Type B pancreatic cell (in vitro differentiated cells): Measurements from ENCODE around the gene ATP8A2. TPM values are rescaled to one million over a fixed set of nuclear protein-coding genes. Genes with fewer than 3 reads are reported as not detected.

Experiments used
- DNase-seq: peaks from one replicate; pipeline ENCODE4 v3.0.0; 2021; ENCODE audit warnings: mixed read lengths; ENCODE audit not compliant: unreplicated experiment; ENCODE audit errors: extremely low spot score
- H3K27ac Mint-ChIP-seq: 2 replicates; pipeline ENCODE4 v1.8.0; 2021; ENCODE audit warnings: mild to moderate bottlenecking, mixed read lengths
- H3K27me3 Mint-ChIP-seq: 2 replicates; pipeline ENCODE4 v1.8.0; 2021; ENCODE audit warnings: mixed read lengths
- H3K36me3 Mint-ChIP-seq: 2 replicates; pipeline ENCODE4 v1.8.0; 2021; ENCODE audit warnings: mixed read lengths
- H3K4me1 Mint-ChIP-seq: one replicate; pipeline ENCODE4 v1.8.0; 2021; ENCODE audit warnings: mixed read lengths; ENCODE audit not compliant: unreplicated experiment
- H3K4me3 Mint-ChIP-seq: 2 replicates; pipeline ENCODE4 v1.8.0; 2021; ENCODE audit warnings: mild to moderate bottlenecking, mixed read lengths
- H3K9me3 Mint-ChIP-seq: 2 replicates; pipeline ENCODE4 v1.8.0; 2021; ENCODE audit warnings: mixed read lengths
- total RNA-seq: library from RNA; stranded (reverse); gene quantifications from 2 replicates; pipeline ENCODE4 v1.2.1, GENCODE V29; 2021; ENCODE audit warnings: low replicate concordance
- TF ChIP-seq, protein P1 (sequence below): fragments of 200-600 bp; sonication (generic); conservative IDR thresholded peaks from 2 replicates; pipeline ENCODE4 v1.5.0; 2021; ENCODE audit warnings: antibody characterized with exemption, mild to moderate bottlenecking

Gene ATP8A2
- total RNA-seq, 1 donor from 2014 or later, result 13.8 TPM

DNA sequence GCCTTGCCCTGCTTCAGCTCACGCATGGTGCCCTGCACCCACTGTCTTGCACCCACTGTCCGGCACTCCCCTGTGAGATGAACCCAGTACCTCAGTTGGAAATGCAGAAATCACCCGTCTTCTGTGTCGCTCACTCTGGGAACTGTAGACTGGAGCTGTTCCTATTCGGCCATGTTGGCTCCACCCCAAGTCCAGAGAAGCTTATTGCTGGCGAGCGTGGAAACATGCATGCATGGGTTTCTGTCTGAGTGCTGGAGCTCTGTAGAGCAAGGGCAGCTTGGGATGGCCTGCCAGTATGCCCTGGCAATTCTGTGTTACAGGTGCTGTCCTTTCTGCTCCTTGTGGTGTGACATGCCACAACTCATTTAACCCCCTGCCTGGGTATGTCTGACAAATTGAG, 527.2 kb downstream of the ATP8A2 start:
- no peak overlapping the region for H3K4me3 Mint-ChIP-seq
- H3K4me1 Mint-ChIP-seq, result peaks cover 5% of the 10 kb centered on the region

DNA sequence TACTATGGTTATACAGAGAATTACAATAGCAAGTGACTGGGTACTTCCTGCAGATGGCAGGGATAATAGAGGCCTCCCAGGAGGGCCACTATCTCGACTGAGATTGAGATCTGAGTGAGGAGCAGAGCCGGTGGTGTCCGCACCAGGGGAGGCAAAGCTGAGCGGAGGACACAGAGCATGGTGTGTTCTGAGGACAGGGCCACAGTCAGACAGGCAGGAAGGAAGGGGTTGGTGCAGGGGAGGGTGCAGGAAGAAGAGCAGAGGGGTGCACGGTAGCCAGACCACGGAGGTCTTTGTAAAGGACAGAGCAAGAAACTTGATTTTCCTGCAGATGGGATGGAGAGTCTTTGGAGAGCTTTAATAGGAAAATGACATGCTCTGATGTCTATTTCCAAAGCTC, 527.7 kb downstream of the ATP8A2 start:
- no peak for DNase-seq
- H3K36me3 Mint-ChIP-seq, result peaks cover 16% of the 10 kb centered on the region
- TF ChIP-seq, protein P1, sequence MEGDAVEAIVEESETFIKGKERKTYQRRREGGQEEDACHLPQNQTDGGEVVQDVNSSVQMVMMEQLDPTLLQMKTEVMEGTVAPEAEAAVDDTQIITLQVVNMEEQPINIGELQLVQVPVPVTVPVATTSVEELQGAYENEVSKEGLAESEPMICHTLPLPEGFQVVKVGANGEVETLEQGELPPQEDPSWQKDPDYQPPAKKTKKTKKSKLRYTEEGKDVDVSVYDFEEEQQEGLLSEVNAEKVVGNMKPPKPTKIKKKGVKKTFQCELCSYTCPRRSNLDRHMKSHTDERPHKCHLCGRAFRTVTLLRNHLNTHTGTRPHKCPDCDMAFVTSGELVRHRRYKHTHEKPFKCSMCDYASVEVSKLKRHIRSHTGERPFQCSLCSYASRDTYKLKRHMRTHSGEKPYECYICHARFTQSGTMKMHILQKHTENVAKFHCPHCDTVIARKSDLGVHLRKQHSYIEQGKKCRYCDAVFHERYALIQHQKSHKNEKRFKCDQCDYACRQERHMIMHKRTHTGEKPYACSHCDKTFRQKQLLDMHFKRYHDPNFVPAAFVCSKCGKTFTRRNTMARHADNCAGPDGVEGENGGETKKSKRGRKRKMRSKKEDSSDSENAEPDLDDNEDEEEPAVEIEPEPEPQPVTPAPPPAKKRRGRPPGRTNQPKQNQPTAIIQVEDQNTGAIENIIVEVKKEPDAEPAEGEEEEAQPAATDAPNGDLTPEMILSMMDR, result no peak
- H3K4me1 Mint-ChIP-seq, result peaks cover 5% of the 10 kb centered on the region
- no peak overlapping the region for H3K27ac Mint-ChIP-seq
- peaks cover 21% of the 10 kb centered on the region for H3K9me3 Mint-ChIP-seq
- no peaks in the 10 kb centered on the region for H3K27me3 Mint-ChIP-seq
- H3K4me3 Mint-ChIP-seq, result no peak overlapping the region

More for the DNA sequence above, 527.2 kb downstream of the ATP8A2 start:
- peaks cover 21% of the 10 kb centered on the region for H3K9me3 Mint-ChIP-seq
- no peak for DNase-seq
- TF ChIP-seq, protein P1, result no peak
- H3K27me3 Mint-ChIP-seq, result no peaks in the 10 kb centered on the region
- peaks cover 16% of the 10 kb centered on the region for H3K36me3 Mint-ChIP-seq
- no peak overlapping the region for H3K27ac Mint-ChIP-seq

DNA sequence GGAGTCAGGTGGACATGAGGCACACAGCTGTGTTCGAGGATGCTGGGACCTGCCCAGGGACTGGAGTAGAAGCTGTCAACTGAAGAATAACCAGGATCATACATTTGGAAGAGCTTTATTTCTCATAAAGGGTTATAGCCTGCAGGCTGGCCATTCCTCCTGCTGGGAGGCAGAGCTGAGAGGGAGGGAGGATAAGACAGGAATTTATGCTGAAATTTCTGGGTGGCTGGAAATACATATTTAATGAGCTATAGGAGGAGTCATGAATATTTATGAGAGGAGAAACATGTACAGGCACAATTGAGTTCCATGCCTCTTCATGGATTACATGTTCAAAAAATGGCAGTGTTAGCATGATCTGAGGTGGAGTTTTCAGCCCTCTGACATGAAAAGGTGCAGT, 528.2 kb downstream of the ATP8A2 start:
- H3K4me1 Mint-ChIP-seq, result peaks cover 5% of the 10 kb centered on the region
- no peak for DNase-seq
- H3K27me3 Mint-ChIP-seq, result no peaks in the 10 kb centered on the region
- H3K9me3 Mint-ChIP-seq, result peaks cover 21% of the 10 kb centered on the region
- H3K4me3 Mint-ChIP-seq, result no peak overlapping the region
- H3K27ac Mint-ChIP-seq, result no peak overlapping the region
- H3K36me3 Mint-ChIP-seq, result peaks cover 16% of the 10 kb centered on the region
- TF ChIP-seq, protein P1, result no peak

DNA sequence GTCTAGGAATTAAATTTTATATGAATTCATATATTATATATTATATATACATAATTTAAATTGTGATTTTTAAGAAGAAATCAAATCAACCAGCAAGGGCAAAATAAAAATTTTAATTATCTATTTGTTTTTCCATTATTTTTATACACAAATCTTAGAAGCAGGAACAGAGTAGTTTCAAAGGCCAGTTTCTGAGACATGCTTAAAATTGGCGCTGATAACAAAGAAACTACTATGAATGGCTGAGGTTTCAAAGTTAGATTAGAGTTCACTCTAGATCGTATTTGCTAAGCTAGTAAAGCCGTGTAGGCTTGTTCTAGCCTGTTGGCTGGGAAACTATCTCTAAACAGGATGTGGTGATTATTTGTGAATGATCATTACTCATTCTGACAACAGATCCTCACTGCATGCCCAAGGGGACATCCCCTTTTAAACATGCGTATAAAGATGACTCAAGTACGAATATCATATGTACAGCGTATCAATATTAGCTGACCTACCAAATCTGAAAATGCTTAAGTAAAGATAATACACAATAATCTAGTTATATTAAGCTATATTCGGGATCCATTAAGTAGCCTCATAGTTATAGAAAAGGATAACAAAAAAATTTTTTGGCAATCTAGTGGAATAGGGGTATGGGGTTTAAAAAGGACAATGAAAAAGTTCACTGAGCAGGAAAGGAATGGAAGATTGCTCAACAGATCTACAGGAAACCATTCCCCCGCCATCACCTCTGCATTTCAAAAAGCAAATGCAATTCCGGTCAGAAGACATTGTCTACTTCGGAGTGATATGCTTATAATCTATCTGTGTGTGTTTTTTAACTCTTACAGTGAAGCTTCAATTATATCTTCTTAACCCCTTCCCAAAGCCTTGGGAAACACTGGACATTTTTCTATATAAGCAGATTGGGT, 529.9 kb downstream of the ATP8A2 start:
- H3K4me3 Mint-ChIP-seq, result peak overlapping the region; percentile 7
- H3K36me3 Mint-ChIP-seq, result peaks cover 16% of the 10 kb centered on the region
- peaks cover 5% of the 10 kb centered on the region for H3K4me1 Mint-ChIP-seq
- DNase-seq, result no peak
- peaks cover 21% of the 10 kb centered on the region for H3K9me3 Mint-ChIP-seq
- H3K27ac Mint-ChIP-seq, result peak overlapping the region; percentile 25
- TF ChIP-seq, protein P1, result no peak
- no peaks in the 10 kb centered on the region for H3K27me3 Mint-ChIP-seq

DNA sequence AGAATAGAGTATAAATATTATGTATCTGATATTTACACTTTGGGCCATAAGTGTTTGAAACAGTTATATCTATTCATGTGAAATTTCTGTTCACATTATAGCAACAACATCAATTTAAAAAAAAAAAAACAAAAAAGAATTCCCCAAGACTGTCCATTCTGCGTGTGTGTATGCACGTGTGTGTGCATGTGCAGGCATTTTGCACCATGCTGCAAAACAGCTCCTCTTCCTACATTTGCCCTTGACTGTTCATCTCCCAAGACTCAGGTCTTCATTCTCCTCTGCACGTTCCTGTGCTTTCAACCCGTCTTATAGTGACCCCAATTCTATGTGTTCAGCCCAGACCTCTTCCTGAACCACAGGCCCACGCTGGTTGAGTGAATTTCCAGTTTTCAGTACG, 530.7 kb downstream of the ATP8A2 start:
- Mint-ChIP-seq H3K9me3 (peaks cover 18% of the 10 kb centered on the region), H3K27me3 (no peaks in the 10 kb centered on the region), H3K4me1 (peaks cover 5% of the 10 kb centered on the region), H3K4me3 (peak overlapping the region; percentile 8), H3K27ac (no peak overlapping the region), H3K36me3 (peaks cover 16% of the 10 kb centered on the region)
- DNase-seq, result no peak
- TF ChIP-seq, protein P1, result no peak
